HG03196 (cell line): ENCODE data around the gene RAPSN.

ENCODE experiments used
- ATAC-seq: cut with Tn5 transposase; IDR thresholded peaks from one replicate; pipeline ENCODE4 v1.9.1; 2021; ENCODE audit not compliant: unreplicated experiment

The RAPSN gene

GRCh38 chr11:47409440-47410369 is 39.2 kb downstream of the RAPSN start:
- no peak for ATAC-seq

- peak; percentile 1 for ATAC-seq
Observed at GRCh38 chr11:47408598-47409439, 40.1 kb downstream of the RAPSN start.

GRCh38 chr11:47407746-47408590 is 41.0 kb downstream of the RAPSN start, which contains the start of gene SLC39A13:
SLC39A13 (plus strand) TSS chr11:47408590; CDS start chr11:47410095, 1,505 bp downstream.
- ATAC-seq, result peak; percentile 85

GRCh38 chr11:47406896-47407745 is 41.8 kb downstream of the RAPSN start:
- no peak for ATAC-seq

- no peak for ATAC-seq
Observed at GRCh38 chr11:47403571-47403970, 45.4 kb downstream of the RAPSN start.

GRCh38 chr11:47403135-47403534 is 45.8 kb downstream of the RAPSN start:
- ATAC-seq, result no peak

GRCh38 chr11:47400768-47401279 is 48.1 kb downstream of the RAPSN start:
- ATAC-seq, result peak; percentile 82

- ATAC-seq, result peak; percentile 34
Observed at GRCh38 chr11:47399860-47400767, 48.8 kb downstream of the RAPSN start.

- ATAC-seq, result no peak
Observed at GRCh38 chr11:47398551-47398950, 50.4 kb downstream of the RAPSN start.

- ATAC-seq, result no peak
Observed at GRCh38 chr11:47398011-47398410, 50.9 kb downstream of the RAPSN start.

GRCh38 chr11:47396049-47396320 is 53.0 kb downstream of the RAPSN start:
- ATAC-seq, result no peak

- no peak for ATAC-seq
Observed at GRCh38 chr11:47395223-47396048, 53.5 kb downstream of the RAPSN start.

- ATAC-seq, result no peak
Observed at GRCh38 chr11:47394322-47395222, 54.4 kb downstream of the RAPSN start.

- no peak for ATAC-seq
Observed at GRCh38 chr11:47394050-47394321, 55.0 kb downstream of the RAPSN start.

- ATAC-seq, result no peak
Observed at GRCh38 chr11:47393163-47394049, 55.5 kb downstream of the RAPSN start.

GRCh38 chr11:47392546-47393162 is 56.3 kb downstream of the RAPSN start:
- no peak for ATAC-seq
